NCI-H1436 treated with DMSO at 0.1 percent for 48 hours (cell line): Measurements from ENCODE around the gene TSEN54.

Experiments used
- DNase-seq: peaks from one replicate; lab custom pipeline; 2025; lab: John Stamatoyannopoulos, UW

Gene TSEN54

DNA sequence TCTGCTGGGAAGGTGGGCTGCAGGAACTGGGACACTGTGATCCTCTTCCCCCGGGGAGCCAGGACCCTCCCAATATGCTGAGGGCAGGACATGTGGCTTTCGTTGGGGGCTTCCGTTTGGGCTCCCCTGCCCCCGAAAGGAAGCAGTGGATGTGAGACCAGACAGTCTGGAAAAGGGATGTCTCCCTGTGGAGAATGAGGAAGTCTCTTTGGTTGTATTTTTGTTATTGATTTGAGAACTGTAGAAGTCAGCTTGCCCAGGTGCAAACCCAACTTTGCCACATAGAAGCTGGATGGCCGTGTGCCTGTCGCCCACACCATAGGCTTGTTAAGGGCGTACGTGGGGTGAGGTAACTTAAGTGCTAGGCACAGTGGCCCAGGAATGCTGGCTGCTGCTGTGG lies 27.9 kb downstream of the TSEN54 start:
- DNase-seq = no peak

- no peak for DNase-seq
Observed at GRCh38 chr17:75546181-75546580, 29.9 kb downstream of the TSEN54 start.

DNA sequence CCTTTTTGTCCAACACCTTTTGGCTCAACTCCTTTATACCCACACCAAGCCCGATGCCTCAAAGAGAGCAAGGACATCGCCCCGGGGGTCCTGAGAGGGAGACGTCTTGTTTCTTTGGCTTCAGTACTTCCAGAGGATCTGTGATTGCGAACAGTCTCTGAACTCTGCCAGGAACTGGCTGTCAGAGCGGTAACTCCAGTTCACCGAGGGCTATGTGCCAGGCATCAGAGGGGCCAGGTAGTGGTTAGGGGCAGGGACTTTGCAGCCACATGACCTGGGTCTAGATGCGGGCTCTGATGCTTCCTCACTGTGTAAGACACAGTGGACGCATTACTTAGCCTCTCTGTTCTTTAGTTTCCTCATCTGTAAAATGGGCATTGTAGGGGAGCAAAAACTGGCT lies 30.8 kb downstream of the TSEN54 start:
- no peak for DNase-seq

GRCh38 chr17:75548813-75549212 lies 32.5 kb downstream of the TSEN54 start:
- no peak for DNase-seq

DNA sequence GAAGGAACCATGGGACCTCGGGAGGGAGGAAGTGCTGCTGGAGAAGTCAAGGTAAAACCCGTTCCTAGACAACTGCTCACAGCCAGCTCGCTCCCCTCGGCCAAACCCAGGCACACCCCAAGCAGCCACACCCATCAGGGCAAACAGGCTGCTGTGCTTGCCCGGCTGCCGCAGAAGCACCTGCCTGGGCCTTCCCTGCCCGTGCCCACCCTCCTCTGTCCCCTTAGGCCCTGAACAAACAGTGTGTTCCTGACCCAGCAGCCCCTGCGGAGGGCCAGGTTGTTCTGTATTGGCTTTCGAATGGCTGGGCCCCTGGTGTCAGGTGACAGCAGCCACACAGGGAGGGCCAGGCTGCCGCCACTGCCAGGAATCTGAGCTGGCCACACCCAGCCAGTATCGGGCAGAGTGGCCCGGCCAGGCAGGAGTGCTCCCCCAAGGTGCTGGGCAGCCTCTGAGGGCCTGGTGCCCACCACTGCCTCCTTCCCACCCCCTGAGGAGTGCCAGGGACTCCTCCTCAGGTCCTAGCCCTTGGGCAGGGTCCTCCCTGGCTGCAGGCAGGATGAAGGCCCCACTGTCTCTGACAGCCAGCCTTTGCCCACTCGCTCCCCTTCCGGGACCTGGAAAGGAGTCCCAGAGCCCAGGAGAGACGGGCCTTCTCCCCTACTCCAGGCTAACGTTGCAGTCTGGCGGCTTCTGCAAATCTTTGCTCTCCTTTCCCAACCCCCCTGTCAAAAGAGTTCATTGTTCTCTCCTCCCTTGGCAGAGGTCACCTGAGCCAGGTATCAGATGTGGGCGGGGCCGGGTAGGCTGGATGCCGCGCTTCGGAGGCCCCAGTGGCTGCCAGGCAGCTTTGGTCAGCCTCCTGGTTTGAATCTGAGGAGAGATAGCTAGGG lies 33.2 kb downstream of the TSEN54 start:
- peak; percentile 51 for DNase-seq

DNA sequence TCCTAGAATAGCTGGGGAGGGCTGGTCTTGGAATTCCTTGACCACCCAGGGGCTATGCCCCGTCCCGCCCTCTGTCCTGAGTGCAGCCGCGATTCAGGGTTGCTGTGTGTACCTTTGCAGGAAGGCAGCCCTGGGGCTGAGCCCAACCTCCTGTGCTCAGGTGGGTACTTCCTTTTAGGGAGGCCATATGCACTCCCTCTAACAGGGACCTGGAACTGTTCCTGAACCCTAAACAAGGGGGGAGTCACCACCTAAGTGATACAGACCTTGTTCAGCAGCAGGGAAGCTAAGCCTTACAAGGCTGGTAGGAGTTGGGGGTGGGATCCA lies 33.8 kb downstream of the TSEN54 start:
- DNase-seq = no peak

GRCh38 chr17:75551266-75551665 lies 34.9 kb downstream of the TSEN54 start:
- DNase-seq = no peak

GRCh38 chr17:75552425-75553294 lies 36.3 kb downstream of the TSEN54 start:
- DNase-seq = no peak

GRCh38 chr17:75553295-75554110 lies 37.2 kb downstream of the TSEN54 start:
- no peak for DNase-seq

- DNase-seq = no peak
Observed at GRCh38 chr17:75555679-75556153, 39.4 kb downstream of the TSEN54 start.

DNA sequence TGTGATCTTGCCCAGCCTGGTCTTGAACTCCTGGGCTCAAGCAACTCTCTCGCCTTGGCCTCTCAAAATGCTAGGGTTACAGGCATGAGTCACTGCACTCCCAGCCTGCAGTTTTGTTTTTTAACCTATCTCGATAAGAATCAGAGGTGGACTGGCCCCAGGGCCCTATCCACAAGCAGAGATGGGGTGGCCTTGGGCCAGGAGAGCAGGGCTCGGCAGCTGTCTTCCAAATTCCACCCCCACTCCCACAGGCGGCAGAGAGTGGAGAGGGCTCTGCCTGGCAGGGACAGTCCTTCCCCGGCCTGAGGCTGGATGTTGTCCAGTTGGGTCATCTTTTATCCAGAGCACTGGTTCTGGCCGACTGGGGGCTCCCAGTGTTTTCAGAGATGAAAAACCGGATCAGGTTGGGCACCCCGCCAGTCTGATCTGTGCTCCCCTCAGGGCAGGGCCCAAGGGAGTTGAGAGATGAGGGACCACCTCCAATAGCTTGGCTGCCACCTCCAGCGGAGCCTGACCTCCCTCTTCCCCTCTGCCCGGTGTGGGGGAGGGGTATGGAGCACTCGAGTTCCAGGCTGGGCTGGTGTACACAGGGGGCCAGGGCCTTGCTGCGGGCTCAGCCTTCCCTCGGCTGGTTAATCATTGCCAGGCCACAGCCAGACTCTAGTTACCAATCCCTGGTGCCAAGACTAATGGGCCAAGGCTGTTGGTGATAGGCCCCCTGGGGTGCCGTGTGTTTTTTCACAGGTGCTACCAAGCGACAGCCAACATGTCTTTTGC lies 40.9 kb downstream of the TSEN54 start:
- no peak for DNase-seq

- no peak for DNase-seq
Observed at GRCh38 chr17:75557852-75558665, 41.7 kb downstream of the TSEN54 start.

GRCh38 chr17:75558666-75559530 lies 42.6 kb downstream of the TSEN54 start:
- DNase-seq = no peak

DNA sequence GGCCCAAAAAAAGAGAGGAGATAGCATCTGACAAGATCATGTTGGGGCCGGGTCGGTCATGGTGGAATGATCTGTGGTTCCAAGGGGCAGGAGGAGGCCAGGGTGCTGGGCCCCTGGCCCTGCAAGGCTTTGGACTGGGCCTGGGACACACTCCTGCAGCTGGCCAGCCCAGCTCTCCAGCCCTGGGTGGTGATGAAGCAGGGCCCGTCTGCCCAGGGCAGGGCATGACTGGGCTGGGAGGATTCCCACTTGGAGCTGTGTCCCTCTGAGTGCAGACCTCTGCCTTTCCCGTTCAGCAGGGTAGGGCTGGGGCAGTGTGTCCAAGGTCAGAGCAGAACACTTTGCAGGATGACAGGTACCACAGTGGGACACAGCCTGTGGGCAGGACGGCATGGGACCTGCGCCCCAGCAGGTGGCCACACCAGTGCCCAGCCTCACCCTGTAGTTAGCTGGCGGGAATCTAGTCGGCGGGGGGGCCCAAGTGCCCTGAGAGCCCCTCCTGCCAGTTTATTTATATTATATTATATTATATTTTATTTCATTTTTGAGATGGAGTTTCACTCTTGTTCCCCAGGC lies 43.7 kb downstream of the TSEN54 start:
- no peak for DNase-seq

GRCh38 chr17:75561927-75562603 lies 45.7 kb downstream of the TSEN54 start:
- no peak for DNase-seq

DNA sequence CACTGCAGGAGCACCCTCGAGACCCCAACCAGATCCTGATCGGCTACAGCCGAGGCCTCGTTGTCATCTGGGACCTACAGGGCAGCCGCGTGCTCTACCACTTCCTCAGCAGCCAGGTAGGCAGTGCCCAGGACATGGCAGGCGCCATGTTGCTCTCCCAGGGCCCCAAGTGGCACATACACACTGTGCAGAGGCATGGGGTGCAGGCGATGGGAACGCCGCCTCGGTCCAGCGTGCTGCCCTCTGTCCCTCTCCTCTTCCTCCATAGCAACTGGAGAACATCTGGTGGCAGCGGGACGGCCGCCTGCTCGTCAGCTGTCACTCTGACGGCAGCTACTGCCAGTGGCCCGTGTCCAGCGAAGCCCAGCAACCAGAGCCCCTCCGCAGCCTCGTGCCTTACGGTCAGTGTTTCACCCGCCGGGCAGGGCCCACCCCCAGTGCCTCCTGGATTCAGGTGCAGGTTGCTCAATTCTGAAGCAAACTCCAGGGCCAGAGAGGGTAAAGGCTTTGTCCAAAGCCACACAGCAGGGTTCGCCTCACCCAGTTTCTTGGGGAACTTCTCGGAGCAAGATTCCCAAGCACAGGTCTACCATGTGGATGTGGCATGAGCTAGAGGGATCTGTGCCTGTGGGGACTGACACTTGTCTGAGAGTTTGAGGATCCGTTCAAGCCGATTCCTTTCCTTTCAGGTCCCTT lies 46.9 kb downstream of the TSEN54 start:
- no peak for DNase-seq

- no peak for DNase-seq
Observed at GRCh38 chr17:75564195-75564594, 47.9 kb downstream of the TSEN54 start.

GRCh38 chr17:75565066-75565465 lies 48.7 kb downstream of the TSEN54 start:
- no peak for DNase-seq
